Smooth muscle cell (in vitro differentiated cells): ENCODE data around the gene IL17RD. TPM values are rescaled to one million over a fixed set of nuclear protein-coding genes. Genes with fewer than 3 reads are reported as not detected.

Experiments
- DNase-seq: peaks from one replicate; lab custom pipeline; 2025; ENCODE audit not compliant: unreplicated experiment; lab: John Stamatoyannopoulos, UW
- H2AFZ ChIP-seq: fragments of 200-600 bp; sonication (generic); 2 replicates; pipeline ENCODE4 v1.6.0; 2016; ENCODE audit warnings: antibody characterized with exemption, low read depth, mild to moderate bottlenecking
- H3F3A ChIP-seq: fragments of 200-600 bp; sonication (generic); 2 replicates; pipeline ENCODE4 v1.6.0; 2017; ENCODE audit warnings: antibody characterized with exemption, low read depth
- H3K27ac ChIP-seq: fragments of 200-600 bp; sonication (generic); 2 replicates; pipeline ENCODE4 v1.5.1; 2016; ENCODE audit warnings: low read depth, mild to moderate bottlenecking
- H3K27me3 ChIP-seq: fragments of 200-600 bp; sonication (generic); 2 replicates; pipeline ENCODE4 v1.6.1; 2016; ENCODE audit warnings: low read depth, mild to moderate bottlenecking
- H3K36me3 ChIP-seq: fragments of 200-600 bp; sonication (generic); 2 replicates; pipeline ENCODE4 v1.5.1; 2016; ENCODE audit warnings: low read depth
- H3K4me1 ChIP-seq: fragments of 200-600 bp; sonication (generic); 2 replicates; pipeline ENCODE4 v1.5.1; 2016; ENCODE audit warnings: low read depth
- H3K4me2 ChIP-seq: fragments of 200-600 bp; sonication (generic); 2 replicates; pipeline ENCODE4 v1.6.0; 2016; ENCODE audit warnings: mild to moderate bottlenecking
- H3K4me3 ChIP-seq: fragments of 200-600 bp; sonication (generic); 2 replicates; pipeline ENCODE4 v1.5.1; 2016; ENCODE audit warnings: mild to moderate bottlenecking
- H3K79me2 ChIP-seq: fragments of 200-600 bp; sonication (generic); 2 replicates; pipeline ENCODE4 v1.6.0; 2016; ENCODE audit warnings: low read depth, mild to moderate bottlenecking
- H3K9ac ChIP-seq: fragments of 200-600 bp; sonication (generic); 2 replicates; pipeline ENCODE4 v1.6.0; 2016; ENCODE audit warnings: low read depth
- H3K9me3 ChIP-seq: fragments of 200-600 bp; sonication (generic); replicated peaks from 2 replicates; pipeline ENCODE4 v1.5.1; 2016; ENCODE audit warnings: low read depth
- H4K20me1 ChIP-seq: fragments of 200-600 bp; sonication (generic); 2 replicates; pipeline ENCODE4 v1.6.0; 2016; ENCODE audit warnings: low read depth
- CTCF ChIP-seq: fragments of 200-600 bp; sonication (generic); IDR thresholded peaks from 2 replicates; pipeline ENCODE4 v1.5.1; 2017; ENCODE audit warnings: borderline replicate concordance, mild to moderate bottlenecking, antibody characterized with exemption; ENCODE audit not compliant: insufficient read depth, poor library complexity, severe bottlenecking
- WGBS: methylation state at CpG from one replicate; pipeline ENCODE4 v1.1.7; 2016; ENCODE audit warnings: low lambda C conversion rate; 5-methylcytosine and 5-hydroxymethylcytosine counted together
- polyA plus RNA-seq: library from polyadenylated mRNA; unstranded; fragments of >200 nt; fragmentation: Nextera tagmentation; extraction: Ambion mirVana; gene quantifications from 2 replicates; pipeline ENCODE4 v1.2.1, GENCODE V29; 2016
- total RNA-seq: library from RNA; depleted of rRNA; stranded (reverse); fragments of >200 nt; gene quantifications from 2 replicates; pipeline ENCODE4 v1.2.3, GENCODE V29; 2014

IL17RD gene
- total and polyA plus RNA-seq, 2 experiments from 2014 or later, result 0.59 to 1.9 TPM

- no peak for TF ChIP-seq CTCF
- Histone ChIP-seq H3K4me3 (no peak overlapping the region), H3K9ac (no peak overlapping the region), H4K20me1 (no peaks in the 10 kb centered on the region), H3F3A (no peaks in the 10 kb centered on the region), H3K4me2 (no peak overlapping the region), H3K36me3 (no peaks in the 10 kb centered on the region), H3K9me3 (no peaks in the 10 kb centered on the region), H3K27ac (no peak overlapping the region), H3K4me1 (peaks cover 43% of the 10 kb centered on the region), H3K79me2 (no peaks in the 10 kb centered on the region), H3K27me3 (no peaks in the 10 kb centered on the region), H2AFZ (no peak overlapping the region)
- WGBS, result 72% methylated on average over 7 of the region's 7 CpGs
- no peak for DNase-seq
Measured at GRCh38 chr3:57150113-57150581, 15.0 kb downstream of the IL17RD start.

GRCh38 chr3:57147071-57147470 is 18.1 kb downstream of the IL17RD start:
- no peaks in the 10 kb centered on the region for H3K79me2 ChIP-seq
- H3K27me3 ChIP-seq, result no peaks in the 10 kb centered on the region
- TF ChIP-seq CTCF, result no peak
- no peak overlapping the region for H2AFZ ChIP-seq
- no peak for DNase-seq
- 87% methylated on average over 2 of the region's 2 CpGs for WGBS
- no peaks in the 10 kb centered on the region for H3K9me3 ChIP-seq
- no peaks in the 10 kb centered on the region for H3K36me3 ChIP-seq
- peaks cover 26% of the 10 kb centered on the region for H3K4me1 ChIP-seq
- no peaks in the 10 kb centered on the region for H4K20me1 ChIP-seq
- no peak overlapping the region for H3K4me3 ChIP-seq
- H3K27ac ChIP-seq, result no peak overlapping the region
- H3K4me2 ChIP-seq, result no peak overlapping the region
- H3K9ac ChIP-seq, result no peak overlapping the region
- no peaks in the 10 kb centered on the region for H3F3A ChIP-seq

- Histone ChIP-seq H3K27me3 (no peaks in the 10 kb centered on the region), H3K9me3 (no peaks in the 10 kb centered on the region), H3K4me2 (no peak overlapping the region), H4K20me1 (no peaks in the 10 kb centered on the region), H3K4me1 (peaks cover 18% of the 10 kb centered on the region), H3K27ac (no peak overlapping the region), H3K9ac (no peak overlapping the region), H3F3A (no peaks in the 10 kb centered on the region), H2AFZ (no peak overlapping the region), H3K4me3 (no peak overlapping the region), H3K79me2 (no peaks in the 10 kb centered on the region), H3K36me3 (no peaks in the 10 kb centered on the region)
- TF ChIP-seq CTCF, result no peak
- DNase-seq, result no peak
- 98% methylated on average over 13 of the region's 13 CpGs for WGBS
Measured at GRCh38 chr3:57145852-57146251, 19.3 kb downstream of the IL17RD start.

GRCh38 chr3:57144952-57145351 is 20.2 kb downstream of the IL17RD start:
- Histone ChIP-seq H3K4me1 (peaks cover 9% of the 10 kb centered on the region), H2AFZ (no peak overlapping the region), H3K9ac (no peak overlapping the region), H3K4me3 (no peak overlapping the region), H3K9me3 (no peaks in the 10 kb centered on the region), H3K79me2 (no peaks in the 10 kb centered on the region), H3K27me3 (no peaks in the 10 kb centered on the region), H3K27ac (no peak overlapping the region), H3K36me3 (no peaks in the 10 kb centered on the region), H4K20me1 (no peaks in the 10 kb centered on the region), H3K4me2 (no peak overlapping the region), H3F3A (no peaks in the 10 kb centered on the region)
- 55% methylated on average over 3 of the region's 3 CpGs for WGBS
- no peak for TF ChIP-seq CTCF
- DNase-seq, result no peak
